Pancreas (tissue), 10 donors: ENCODE data around the gene MCC. TPM values are rescaled to one million over a fixed set of nuclear protein-coding genes. Genes with fewer than 3 reads are reported as not detected.

Experiments used
- ATAC-seq, 4 donors: fragments of 200-7000 bp; cut with Tn5 transposase; one replicate each; pipeline versions ENCODE4 v1.8.0 to v1.9.1; 2020; ENCODE audit warnings: mild to moderate bottlenecking in 4 of 4, moderate library complexity in 4 of 4
- DNase-seq, 6 donors: peaks; one replicate each; pipeline ENCODE4 v3.0.0-alpha.2; 2020
- FAIRE-seq: peaks from 2 replicates; lab custom pipeline; 2012; peaks lifted over from hg19 to GRCh38; lab: Jason Lieb, UNC
- H3K27ac ChIP-seq, 4 donors: fragments of 200-600 bp; sonication (generic); 1 replicate in 3 of 4; 2 replicates in 1 of 4; pipeline versions ENCODE4 v1.5.0 to v1.8.0; 2020
- H3K27me3 ChIP-seq, 4 donors: fragments of 200-600 bp; one replicate each; pipeline ENCODE4 v1.8.0; 2021
- H3K36me3 ChIP-seq, 3 donors: fragments of 200-600 bp; sonication (generic) in 1 of 3; one replicate each; pipeline versions ENCODE4 v1.5.0 to v1.8.0; 2020 to 2021
- H3K4me1 ChIP-seq, 3 donors: fragments of 200-600 bp; one replicate each; pipeline ENCODE4 v1.8.0; 2021
- H3K4me3 ChIP-seq, 4 donors: fragments of 200-600 bp; sonication (generic) in 2 of 4; one replicate each; pipeline versions ENCODE4 v1.5.0 to v1.8.0; 2020 to 2021
- H3K9me3 ChIP-seq, 4 donors: fragments of 200-600 bp; one replicate each; pipeline ENCODE4 v1.8.0; 2021
- WGBS, 2 donors: extraction: QIAGEN DNeasy Blood & Tissue Kit; methylation state at CpG; one replicate each; pipeline ENCODE4 v1.1.7; 2013; 5-methylcytosine and 5-hydroxymethylcytosine counted together
- intact Hi-C, 3 donors: fragments of 100-400 bp; cut with DNase I; formaldehyde crosslinking; loops; one replicate each; pipeline versions ENCODE4 v1.11.1 to v1.14.2; 2022
- polyA plus RNA-seq, 2 donors: library from polyadenylated mRNA; stranded (reverse); fragments of 200-250 nt; gene quantifications; one replicate each; pipeline ENCODE4 v1.2.3, GENCODE V29; 2013
- total RNA-seq, 6 donors: library from RNA; stranded (reverse); fragmentation: NEBNext Ultra II Directional in 4 of 6; extraction: Animal tissue kit (Norgen Biotek cat#: 25700) in 4 of 6; gene quantifications; one replicate each; pipeline versions ENCODE4 v1.2.1 to v1.2.4, GENCODE V29; 2021 to 2023
- TF ChIP-seq, protein P1 (sequence below), 4 donors: fragments of 200-600 bp; sonication (generic) in 3 of 4; IDR thresholded peaks; one replicate each; pipeline versions ENCODE4 v1.5.0 to v1.8.0; 2021; ENCODE audit warnings: antibody characterized with exemption in 4 of 4
- donor health status: healthy with polysubstance abuse.
- donor health status: DM: no; HTN: no; CAD: no; lungs with moderate emphysema.
- donor health status: DM: no; HTN: no; CAD: no.
- donor health status: control.
- donor health status: control.
- donor health status: Bipolar disorder and iron deficiency.
- donor health status: DM: yes; HTN: yes; CAD: no.
- donor health status: DM: no; HTN: no; CAD: no.
- donor health status: DM: no; HTN: no; CAD: no.
- donor health status: DM: yes; HTN: yes; CAD: no.

The MCC gene
- total and polyA plus RNA-seq, 8 donors, result 1.3 to 8.3 (median 4.0) TPM

DNA sequence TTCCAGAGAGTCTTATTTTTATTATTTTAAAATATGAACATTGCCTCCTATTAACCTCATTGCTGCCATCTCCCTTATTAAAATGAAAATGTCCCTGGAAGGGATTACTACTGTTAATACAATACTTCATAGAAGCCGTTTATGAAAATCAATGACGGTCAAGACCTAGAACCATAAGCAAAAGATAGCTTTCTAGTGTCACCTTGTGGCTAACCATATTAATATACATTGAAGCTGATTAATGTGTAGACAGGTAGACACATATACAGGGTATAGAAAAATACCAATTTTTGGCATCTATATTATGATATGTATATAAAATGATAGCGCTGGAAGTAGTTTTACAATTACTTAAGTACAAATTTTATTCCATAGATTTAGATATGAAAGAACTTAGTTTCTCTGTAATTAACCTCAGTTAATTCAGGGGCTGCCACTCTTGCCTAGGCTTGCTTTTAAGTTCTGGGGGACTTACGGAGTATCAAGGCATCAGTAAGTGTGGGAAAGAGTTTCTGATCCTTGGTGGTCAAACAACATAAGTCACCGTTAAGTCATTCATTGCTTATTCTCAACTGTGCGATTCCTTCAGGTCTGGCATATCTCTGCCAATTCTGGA, 22.7 kb upstream of the MCC start:
- H3K4me1 ChIP-seq, result peaks cover 0 to 8% (median 0%) of the 10 kb centered on the region in 3 donors
- 41 to 46% methylated on average over 6 of the region's 6 CpGs for WGBS, 2 donors
- FAIRE-seq, result peak; percentile 23
- no peaks in the 10 kb centered on the region for H3K36me3 ChIP-seq
- H3K27me3 ChIP-seq, result no peaks in the 10 kb centered on the region
- intact Hi-C loops, result no loop called here
- TF ChIP-seq, protein P1, sequence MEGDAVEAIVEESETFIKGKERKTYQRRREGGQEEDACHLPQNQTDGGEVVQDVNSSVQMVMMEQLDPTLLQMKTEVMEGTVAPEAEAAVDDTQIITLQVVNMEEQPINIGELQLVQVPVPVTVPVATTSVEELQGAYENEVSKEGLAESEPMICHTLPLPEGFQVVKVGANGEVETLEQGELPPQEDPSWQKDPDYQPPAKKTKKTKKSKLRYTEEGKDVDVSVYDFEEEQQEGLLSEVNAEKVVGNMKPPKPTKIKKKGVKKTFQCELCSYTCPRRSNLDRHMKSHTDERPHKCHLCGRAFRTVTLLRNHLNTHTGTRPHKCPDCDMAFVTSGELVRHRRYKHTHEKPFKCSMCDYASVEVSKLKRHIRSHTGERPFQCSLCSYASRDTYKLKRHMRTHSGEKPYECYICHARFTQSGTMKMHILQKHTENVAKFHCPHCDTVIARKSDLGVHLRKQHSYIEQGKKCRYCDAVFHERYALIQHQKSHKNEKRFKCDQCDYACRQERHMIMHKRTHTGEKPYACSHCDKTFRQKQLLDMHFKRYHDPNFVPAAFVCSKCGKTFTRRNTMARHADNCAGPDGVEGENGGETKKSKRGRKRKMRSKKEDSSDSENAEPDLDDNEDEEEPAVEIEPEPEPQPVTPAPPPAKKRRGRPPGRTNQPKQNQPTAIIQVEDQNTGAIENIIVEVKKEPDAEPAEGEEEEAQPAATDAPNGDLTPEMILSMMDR (IDR thresholded peaks at IDR 0.05), result peak in 1 of 4 donors; percentile 19
- no peaks in the 10 kb centered on the region for H3K9me3 ChIP-seq
- no peak overlapping the region for H3K27ac ChIP-seq
- DNase-seq, result no peak
- ATAC-seq, result peak in 2 of 4 donors; percentile 24 to 41
- H3K4me3 ChIP-seq, result no peak overlapping the region

DNA sequence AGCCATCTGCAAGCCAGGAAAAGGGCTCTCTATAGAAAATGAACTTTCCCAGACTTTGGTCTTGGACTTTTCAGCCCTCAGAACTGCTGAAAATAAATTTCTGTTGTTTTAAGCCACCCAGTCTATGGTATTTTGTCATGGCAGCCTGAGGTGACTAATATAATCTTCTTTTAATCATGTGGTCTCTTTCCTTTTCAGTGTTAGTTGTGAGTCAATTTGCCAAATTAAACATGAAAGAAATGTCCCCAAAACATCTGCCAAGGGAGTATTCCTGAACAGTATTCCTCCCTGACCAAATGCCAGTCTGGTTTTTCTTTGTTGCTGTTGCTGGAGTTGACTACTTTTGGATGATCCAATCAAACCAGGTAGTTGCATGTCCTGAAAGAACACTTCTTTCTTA, 20.5 kb upstream of the MCC start:
- intact Hi-C loops, result loop anchor here in 2 of 3 donors (5.0 to 10.0 kb wide), 3 partner anchors 124 to 171 kb away; no protein-coding TSS in a partner anchor
- H3K9me3 ChIP-seq, result no peaks in the 10 kb centered on the region
- no peak for FAIRE-seq
- H3K4me3 ChIP-seq, result no peak overlapping the region
- H3K4me1 ChIP-seq, result no peaks in the 10 kb centered on the region
- TF ChIP-seq, protein P1 (IDR thresholded peaks at IDR 0.05), result no peak
- H3K27ac ChIP-seq, result no peak overlapping the region
- H3K27me3 ChIP-seq, result no peaks in the 10 kb centered on the region
- H3K36me3 ChIP-seq, result no peaks in the 10 kb centered on the region
- no peak for DNase-seq
- no peak for ATAC-seq

DNA sequence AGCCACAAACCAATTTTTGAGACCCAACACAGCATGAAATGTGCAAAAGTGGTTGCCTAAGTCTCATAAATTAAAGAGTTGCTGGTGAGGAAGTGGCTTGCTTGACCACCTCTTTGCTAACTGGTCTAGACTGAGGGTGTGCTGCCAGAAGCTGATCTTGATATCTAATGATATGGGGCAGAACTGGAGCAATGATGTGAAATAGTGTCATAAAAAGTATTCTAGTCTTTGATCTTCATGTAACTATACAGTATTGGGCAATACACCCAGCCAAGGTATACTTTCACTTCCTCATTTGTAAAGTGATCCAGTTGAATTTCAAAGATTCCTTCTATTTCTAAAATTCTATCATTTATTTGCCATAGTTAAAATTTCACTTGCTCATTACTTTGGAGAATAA, 19.3 kb upstream of the MCC start:
- no peak overlapping the region for H3K4me3 ChIP-seq
- TF ChIP-seq, protein P1 (IDR thresholded peaks at IDR 0.05), result no peak
- no peaks in the 10 kb centered on the region for H3K4me1 ChIP-seq
- no peaks in the 10 kb centered on the region for H3K27me3 ChIP-seq
- DNase-seq, result no peak
- intact Hi-C loops, result loop anchor here in 2 of 3 donors (5.0 to 10.0 kb wide), 3 partner anchors 123 to 170 kb away; no protein-coding TSS in a partner anchor
- no peak for ATAC-seq
- H3K36me3 ChIP-seq, result no peaks in the 10 kb centered on the region
- H3K9me3 ChIP-seq, result no peaks in the 10 kb centered on the region
- no peak overlapping the region for H3K27ac ChIP-seq
- FAIRE-seq, result no peak

DNA sequence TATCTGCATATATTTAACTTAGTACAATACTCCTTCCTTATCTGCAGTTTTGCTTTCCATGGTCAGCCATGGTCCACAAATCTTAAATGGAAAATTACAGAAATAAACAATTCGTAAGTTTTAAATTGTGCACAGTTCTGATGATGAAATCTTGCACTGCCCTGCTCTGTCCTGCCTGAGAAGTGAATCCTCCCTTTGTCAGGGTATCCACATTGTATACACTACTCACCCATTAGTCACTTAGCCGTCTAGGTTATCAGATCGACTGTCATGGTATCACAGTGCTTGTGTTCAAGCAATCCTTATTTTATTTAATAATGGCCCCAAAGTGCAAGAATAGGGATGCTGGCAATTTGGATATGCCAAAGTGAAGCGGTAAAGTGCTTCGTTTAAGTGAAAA, 16.9 kb upstream of the MCC start:
- Histone ChIP-seq H3K36me3 (no peaks in the 10 kb centered on the region), H3K9me3 (no peaks in the 10 kb centered on the region), H3K27ac (no peak overlapping the region), H3K4me1 (no peaks in the 10 kb centered on the region), H3K4me3 (no peak overlapping the region), H3K27me3 (no peaks in the 10 kb centered on the region)
- TF ChIP-seq, protein P1 (IDR thresholded peaks at IDR 0.05), result no peak
- ATAC-seq (no peak), FAIRE-seq (no peak), DNase-seq (no peak)
- 64 to 72% methylated on average over 5 of the region's 5 CpGs for WGBS, 2 donors
- intact Hi-C loops, result loop anchor here in 2 of 3 donors (5.0 to 10.0 kb wide), 3 partner anchors 120 to 168 kb away; no protein-coding TSS in a partner anchor

DNA sequence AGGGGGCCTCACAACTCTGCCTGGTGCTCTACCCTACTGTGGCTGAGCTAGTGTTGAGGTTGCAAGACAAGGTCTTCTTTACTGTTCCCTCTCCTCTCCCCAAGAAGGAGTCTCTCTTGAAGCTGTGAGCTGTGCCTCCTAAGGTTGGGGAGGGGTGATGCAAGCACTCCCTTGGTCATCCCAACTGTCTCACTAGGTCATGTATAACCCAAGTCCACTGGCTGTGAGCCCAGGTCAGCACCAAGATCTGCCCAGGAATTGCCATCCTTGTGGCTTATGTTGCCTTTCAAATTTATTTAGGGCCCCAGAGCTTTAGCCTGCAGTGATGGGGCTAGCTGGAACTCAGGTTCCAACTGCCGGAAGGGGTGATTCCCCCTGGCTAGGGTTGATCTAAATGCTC, 14.9 kb upstream of the MCC start:
- FAIRE-seq (no peak), DNase-seq (no peak), ATAC-seq (no peak)
- Histone ChIP-seq H3K9me3 (no peaks in the 10 kb centered on the region), H3K36me3 (no peaks in the 10 kb centered on the region), H3K4me3 (no peak overlapping the region), H3K4me1 (no peaks in the 10 kb centered on the region), H3K27ac (no peak overlapping the region), H3K27me3 (no peaks in the 10 kb centered on the region)
- intact Hi-C loops, result loop anchor here in 2 of 3 donors (10.0 kb wide), 2 partner anchors 118 to 148 kb away; no protein-coding TSS in a partner anchor
- TF ChIP-seq, protein P1 (IDR thresholded peaks at IDR 0.05), result no peak
- 91 to 94% methylated on average over 1 of the region's 1 CpG for whole genome bisulfite sequencing, 2 donors
